ENCODE data around the gene METTL23.
"Not testable (repeated sequence)": the region's sequence is repeated elsewhere in the genome, so short reads cannot be mapped to it uniquely, and the experiment has no call there.

The METTL23 gene

DNA sequence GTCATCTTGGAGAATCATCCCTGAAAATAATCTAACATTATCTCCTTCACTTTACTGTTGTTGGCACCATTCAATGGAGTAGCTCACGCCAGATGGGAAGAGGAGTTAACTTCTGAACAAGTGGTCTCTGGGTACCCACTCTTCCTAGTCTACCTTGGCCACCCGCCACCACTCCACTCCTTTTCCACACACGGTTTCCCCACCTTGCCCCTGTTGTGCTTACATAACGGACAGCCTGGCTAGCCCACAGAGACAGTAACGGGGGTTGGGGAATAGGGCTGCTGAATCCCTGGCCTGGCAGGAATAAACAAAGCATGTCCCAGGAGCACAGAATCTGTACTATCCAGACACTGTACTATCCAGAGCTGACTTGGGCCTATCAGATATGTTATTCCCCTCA lies 12.3 kb upstream of the METTL23 start:
- DNase-seq, result no peak

DNA sequence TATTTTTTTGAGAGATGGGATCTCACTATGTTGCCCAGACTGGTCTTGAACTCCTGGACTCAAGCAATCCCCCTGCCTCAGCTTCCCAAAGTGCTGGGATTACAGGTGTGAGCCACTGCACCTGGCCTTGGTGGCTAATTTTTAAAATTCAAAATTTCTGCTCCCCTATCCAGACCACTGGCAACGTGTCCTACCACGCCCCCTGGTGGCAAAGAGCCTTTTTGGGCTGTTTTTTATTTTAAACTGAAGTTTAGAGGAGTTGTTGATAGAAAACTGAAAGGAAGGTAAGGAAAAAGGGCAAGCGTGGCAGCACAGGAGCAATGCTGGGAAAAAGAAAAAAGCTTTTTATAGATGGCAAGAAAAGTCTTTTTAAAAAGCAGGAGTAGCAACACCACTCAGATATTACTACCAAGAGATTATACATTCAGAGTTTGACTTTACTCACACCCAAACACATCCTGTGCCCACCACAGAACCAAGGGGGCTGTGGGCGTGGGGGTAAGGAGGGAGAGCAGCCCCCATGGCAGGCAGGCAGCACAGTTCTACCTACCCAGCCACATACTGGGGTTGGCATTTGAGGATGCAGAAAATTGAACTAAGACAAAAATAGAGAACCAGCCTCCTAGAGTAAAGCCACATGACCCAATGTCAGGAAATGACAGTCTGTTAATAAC lies 11.7 kb upstream of the METTL23 start:
- no peak for DNase-seq

DNA sequence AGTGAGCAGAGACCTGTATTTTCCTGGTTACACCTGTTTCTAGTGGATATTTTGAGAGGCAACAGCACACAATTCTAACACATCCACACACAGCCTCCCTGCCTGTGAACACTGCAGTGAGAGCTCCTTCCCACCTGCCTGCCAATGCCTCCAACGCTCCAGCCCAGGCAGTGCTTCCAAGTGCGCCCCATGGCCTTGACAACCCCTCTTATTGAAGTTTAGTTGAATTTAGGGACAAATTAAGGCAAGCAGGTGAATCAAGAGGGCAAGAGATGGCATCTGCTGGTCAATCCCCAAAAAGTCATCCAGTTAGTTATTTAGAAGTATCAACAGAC lies 11.2 kb upstream of the METTL23 start:
- DNase-seq, result no peak

DNA sequence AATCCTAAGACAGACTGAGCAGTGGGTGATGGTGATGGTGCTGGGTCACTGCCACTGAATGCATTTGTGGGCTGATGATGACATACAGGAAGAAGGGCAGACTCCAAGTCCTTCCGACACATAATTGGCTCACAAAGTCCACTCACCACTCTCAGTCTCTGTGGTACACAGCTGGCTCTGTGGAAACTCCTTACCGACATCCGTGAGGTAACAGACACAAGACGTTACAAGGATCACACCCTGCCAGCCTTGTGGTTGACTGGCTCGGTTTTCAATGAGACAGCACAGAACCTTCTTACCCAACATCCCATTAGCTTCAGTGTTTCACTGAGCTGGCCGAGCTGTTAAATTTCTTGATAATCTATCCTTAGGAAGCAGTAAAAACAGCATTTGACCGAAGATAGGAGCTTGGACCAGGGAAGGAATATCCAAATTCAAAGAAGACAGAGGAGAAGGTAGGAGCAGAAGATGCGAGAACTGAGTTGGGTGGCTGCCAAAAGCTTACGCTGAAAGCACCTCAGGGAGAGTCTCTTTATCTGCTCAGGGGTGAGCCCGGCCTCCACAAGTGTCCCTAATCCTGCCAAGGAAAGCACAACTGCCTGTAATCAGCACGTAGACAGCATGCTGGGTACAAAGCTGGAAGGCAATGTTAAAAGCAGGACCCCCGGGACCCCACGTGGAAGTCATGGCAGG lies 10.3 kb upstream of the METTL23 start:
- DNase-seq, result no peak

DNA sequence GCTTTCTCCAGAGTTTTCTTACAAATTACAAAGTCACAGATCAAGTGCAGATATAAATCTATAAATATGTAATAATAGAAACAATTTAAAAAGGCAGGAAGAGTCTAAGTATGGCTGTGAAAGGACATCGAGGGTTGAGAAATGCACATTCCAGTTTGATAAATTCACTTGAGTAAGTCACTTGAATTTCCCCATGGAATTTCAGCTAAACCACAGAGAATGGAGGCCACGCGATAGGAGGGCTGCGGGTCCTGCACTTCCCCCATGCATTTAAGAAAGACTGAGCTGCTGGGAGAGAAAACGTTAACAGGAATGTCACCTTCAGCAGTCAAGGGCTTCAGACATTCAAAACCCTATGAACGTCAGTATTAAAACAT lies 9.8 kb upstream of the METTL23 start:
- no peak for DNase-seq

DNA sequence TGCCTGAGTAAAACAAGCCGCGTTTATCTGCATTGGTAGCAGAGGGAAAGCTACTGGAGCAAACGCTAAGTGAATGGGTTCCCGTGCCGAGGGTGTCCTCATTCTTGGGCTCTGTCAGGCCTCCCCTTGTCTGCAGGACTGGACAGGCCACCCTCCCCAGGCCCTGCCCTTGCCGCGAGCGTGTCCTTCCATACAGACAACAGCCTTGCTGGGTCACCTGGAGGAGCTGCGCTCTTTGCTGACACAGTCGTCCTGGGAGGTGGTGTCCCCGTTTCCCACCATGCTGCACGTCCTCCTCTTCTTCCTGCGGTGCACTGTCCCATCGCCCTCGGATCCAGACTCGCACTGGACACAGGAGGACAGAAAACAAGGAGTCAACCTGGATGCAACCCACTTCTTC lies 8.1 kb upstream of the METTL23 start:
- no peak for DNase-seq

DNA sequence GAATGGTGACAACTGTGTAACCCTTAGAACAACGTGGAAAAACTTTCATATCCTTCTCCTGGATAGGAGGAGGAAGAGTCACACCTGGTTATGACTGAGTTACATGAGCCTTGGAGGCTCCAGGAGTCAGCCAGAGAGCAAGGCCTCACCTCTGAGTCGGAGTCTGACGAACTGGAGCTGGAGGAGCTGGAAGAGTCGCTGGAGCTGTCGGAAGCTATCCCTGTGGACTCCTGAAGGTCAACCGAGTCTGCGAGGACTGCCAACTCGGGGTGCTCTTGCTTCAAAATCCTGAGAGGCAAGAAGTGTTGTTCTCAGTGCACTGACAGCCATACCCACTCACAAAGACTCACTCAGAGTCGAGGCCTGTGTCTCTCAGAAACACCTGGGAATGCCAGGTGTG lies 6.4 kb upstream of the METTL23 start:
- no peak for DNase-seq

DNA sequence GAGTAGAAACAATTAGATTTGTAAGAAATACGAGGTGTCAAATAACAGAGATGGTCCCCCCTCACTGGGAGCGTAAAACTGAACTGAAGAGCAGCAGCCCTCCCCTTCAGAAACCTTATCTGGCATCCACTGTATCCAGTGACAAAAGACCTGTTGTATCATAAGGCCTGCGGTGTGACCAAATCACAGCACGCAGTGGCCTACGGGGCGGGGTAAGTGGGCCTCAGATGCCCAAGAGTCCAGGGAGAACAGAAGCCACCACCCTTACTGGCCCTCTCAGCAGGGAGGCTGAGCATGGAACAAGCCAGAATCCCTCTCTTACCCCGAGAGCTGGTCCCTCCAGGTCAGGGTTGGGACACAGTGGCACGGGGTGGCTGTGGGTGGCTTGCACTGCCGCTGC lies 5.7 kb upstream of the METTL23 start:
- no peak for DNase-seq

DNA sequence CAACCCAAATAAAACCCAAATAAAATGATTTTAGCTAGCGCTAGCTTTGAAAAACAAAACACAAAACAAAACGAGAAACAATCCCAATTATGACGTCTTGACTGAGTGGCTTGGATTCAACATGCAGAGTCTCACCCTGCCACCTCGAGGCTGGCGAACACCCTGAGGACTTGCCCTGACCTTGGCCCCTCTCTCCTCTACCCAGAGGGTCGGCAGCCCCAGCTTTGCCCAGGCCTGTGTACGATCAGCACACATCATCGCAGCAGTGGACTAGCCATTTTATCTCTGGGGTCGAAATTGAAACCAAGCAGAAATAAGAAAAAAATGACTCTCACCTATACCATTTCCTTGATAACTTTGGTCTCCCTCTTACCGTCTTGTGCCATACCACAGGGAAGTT lies 5.2 kb upstream of the METTL23 start:
- DNase-seq, result no peak

DNA sequence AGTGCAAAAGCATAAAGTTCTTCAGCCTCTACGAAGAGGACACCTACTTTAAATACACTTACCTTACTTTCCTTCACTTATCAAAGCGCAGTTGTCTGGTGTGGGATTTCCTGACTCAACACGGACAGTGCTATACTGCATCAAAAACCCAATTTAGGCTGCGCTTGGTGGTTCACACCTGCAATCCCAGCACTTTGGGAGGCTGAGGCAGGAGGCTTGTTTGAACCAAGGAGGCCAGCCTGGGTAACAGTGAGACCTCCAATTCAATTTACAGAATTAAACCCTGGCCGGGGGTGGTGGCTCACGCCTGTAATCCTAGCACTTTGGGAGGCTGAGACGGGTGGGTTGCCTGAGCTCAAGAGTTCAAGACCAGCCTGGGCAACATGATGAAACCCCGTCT lies 4.4 kb upstream of the METTL23 start:
- no peak for DNase-seq

DNA sequence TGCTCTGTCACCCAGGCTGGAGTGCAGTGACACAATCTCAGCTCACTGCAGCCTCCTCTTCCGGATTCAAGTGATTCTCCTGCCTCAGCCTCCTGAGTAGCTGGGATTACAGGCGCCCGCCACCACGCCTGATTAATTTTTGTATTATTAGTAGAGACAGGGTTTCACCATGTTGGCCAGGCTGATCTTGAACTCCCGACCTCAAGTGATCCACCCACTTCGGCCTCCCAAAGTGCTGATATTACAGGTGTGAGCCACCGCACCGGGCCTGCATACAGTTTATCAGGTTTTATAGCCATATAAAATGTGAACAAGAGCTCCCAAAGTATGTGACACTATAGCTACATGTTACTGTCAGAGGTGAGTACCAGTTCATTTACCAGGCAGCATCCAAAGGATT lies 3.7 kb upstream of the METTL23 start:
- not testable (repeated sequence) for DNase-seq

DNA sequence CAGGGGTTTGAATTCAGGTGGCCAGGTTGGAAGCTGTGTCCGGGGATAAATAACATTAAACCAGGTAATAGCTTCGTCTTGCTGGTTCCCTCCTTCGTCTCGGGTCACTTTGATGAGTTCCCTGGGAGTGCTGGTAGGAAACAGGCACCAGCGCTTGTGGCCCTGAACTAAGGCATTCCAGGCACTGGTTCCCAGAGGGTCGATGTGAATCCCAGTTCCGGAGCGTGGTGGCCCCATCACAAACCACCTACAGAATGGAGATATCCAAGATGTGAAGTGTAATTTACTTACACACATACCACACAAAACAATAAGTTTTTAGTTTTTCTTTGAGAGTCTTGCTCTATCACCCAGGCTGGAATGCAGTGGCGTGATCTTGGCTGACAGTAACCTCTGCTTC lies 2.8 kb upstream of the METTL23 start:
- no peak for DNase-seq

DNA sequence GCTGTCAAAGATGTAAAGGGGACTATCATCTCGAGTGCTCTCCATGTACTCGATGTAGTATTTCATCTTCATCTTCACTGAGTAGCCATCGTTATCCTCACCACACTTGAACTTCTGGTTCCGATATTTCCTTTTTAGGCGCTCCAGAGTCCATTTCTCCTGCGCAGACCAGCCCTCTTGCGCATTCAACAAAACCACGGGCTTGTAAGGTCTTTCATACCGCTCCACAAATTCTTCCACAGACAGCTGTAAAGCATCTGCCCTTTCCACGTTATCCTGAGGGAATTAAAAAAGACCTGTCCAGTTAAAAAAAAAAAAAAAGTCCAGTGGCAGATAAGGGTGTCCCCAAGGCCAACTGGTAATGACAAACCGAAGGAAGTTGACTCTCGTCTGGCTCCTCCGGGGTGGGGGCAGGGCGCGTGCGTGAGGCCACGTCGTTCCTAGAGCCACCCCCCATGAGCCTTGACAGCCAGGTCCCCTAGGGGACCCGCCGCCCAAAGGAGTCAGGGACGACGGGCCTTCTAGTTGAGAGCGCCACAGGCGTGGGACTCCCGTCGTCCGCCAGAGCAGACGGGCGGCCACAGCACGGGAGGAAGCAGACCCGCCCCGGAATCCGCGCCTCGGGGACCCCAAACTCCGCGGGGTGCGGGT lies 934 bp upstream of the METTL23 start:
- no peak for DNase-seq

DNA sequence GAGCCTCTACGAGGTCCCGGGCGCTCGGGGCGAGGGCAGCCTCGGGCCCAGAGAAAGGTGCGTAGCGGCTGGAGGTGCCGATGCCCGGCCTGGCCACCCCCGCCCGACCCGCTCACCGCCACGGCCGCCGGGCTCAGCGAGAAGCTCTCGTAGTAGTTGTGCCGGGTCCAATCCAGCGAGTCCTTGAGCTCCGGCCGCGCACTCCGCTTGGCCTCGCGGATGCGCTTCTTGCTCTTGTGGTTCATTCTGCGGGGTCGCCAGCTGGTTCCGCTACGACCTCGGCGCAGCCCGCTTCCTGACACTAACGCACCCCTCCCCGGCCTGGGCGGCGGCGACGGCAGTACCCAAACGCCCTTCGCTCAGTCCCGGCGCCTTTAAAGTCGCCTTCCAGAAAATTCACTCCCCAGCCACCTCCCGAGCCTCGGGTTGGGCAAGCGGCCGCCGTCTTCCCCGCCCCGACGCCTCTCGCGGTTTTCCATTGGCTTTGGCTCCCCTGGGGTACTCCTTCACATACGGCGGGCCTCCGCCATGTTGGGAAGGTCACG lies 336 bp upstream of the METTL23 start, which contains the start of gene JMJD6:
TSS of gene JMJD6 (minus strand) at position 376 of the 545 bp plus-strand sequence. CDS start at position 245, 131 bp downstream.
- peak; percentile 97 for DNase-seq

DNA sequence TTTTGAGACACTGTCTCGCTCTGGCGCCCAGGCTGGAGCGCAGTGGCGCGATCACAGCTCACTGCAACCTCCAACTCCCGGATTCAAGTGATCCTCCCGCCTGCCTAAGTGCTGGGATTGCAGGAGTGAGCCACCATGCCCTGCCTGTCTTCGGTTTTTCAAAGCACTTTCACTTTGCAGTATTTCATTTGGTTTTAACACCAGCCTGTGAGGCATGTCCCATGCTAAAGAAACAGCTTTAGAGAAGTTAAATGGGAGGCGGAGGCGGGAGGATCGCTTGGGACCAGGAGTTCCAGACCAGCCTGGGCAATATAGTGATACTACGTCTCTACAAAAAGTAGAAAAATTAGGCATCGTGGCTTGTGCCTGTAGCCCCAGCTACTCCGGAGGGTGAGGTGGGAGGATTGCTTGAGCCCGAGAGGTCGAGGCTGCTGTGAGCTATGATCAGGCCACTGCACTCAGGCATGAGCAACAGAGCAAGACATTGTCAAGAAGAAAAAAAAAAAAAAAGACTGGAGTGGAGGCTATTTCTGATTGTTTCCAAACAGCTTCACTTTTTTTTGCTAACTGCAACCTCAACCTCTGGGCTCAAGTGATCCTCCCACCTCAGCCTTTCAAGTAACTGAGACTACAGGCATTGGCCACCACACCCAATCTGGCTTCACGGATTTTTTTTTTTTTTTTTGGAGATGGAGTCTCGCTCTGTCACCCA lies 1.3 kb downstream of the METTL23 start:
- no peak for DNase-seq

DNA sequence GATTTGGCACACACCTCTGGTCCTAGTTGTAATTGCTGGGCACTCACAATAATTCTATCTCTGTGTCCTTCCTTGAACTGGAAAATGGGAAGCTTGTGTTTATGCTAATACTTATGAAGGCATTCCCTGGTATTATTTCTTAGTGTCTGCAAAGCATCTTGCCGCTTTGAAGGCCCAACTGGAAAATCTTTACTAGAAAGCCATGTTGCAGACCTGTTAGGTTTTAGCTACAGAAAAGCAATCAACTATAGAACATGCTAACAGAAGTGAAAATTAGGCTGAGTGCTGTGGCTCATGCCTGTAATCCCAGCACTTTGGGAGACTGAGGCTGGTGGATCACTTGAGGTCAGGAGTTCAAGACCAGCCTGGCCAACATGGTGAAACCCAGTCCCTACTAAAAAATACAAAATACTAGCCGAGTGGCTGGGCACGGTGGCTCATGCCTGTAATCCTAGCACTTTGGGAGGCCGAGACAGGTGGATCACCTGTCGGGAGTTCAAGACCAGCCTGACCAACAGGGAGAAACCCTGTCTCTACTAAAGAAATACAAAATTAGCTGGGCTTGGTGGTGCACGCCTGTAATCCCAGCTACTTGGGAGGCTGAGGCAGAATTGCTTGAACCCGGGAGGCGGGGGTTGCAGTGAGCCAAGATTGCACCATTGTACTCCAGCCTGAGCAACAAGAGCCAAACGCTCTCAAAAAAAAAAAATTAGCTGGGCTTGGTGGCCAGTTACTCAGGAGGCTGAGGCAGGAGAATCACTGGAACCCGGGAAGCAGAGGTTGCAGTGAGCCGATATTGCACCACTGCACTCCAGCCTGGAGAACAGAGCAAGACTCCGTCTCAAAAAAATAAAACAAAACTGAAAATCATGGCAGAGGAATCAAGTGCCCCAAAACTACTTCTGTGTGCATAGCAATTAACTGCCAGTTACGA lies 5.4 kb downstream of the METTL23 start:
- not testable (repeated sequence) for DNase-seq

DNA sequence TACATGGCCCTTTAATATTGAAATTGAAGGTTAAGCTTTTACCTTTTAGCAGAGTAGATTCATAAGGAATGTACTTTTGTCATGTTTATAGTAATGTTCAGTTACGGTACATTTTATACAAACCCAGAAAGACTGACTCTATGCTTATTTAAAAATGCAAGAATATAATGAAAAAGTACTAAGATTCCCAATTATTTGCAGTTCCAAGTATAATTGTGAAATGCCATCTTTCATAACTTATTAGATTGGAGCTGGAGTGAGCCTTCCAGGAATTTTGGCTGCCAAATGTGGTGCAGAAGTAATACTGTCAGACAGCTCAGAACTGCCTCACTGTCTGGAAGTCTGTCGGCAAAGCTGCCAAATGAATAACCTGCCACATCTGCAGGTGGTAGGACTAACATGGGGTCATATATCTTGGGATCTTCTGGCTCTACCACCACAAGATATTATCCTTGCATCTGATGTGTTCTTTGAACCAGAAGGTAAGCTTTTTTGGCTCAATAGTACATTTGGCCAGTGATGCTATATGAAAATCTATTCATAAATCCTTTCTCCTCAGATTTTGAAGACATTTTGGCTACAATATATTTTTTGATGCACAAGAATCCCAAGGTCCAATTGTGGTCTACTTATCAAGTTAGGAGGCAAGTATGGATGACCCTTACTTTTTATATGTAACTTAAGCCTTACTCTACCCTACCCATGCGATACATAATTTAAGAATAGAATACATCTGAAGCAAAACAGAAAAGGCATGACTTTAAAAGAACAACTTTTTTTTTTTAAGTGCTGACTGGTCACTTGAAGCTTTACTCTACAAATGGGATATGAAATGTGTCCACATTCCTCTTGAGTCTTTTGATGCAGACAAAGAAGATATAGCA lies 6.3 kb downstream of the METTL23 start:
- DNase-seq, result no peak

DNA sequence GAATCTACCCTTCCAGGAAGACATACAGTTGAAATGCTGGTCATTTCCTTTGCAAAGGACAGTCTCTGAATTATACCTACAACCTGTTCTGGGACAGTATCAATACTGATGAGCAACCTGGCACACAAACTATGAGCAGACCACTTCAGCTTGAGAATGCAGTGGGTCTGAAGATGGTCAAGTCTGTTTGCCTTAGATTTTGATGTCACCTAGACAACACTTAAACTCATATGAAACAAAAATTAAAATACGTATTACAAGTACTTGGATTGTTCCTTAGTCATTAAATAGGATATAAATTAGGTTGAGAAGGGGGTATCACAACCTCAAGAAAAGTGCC lies 6.9 kb downstream of the METTL23 start:
- no peak for DNase-seq

DNA sequence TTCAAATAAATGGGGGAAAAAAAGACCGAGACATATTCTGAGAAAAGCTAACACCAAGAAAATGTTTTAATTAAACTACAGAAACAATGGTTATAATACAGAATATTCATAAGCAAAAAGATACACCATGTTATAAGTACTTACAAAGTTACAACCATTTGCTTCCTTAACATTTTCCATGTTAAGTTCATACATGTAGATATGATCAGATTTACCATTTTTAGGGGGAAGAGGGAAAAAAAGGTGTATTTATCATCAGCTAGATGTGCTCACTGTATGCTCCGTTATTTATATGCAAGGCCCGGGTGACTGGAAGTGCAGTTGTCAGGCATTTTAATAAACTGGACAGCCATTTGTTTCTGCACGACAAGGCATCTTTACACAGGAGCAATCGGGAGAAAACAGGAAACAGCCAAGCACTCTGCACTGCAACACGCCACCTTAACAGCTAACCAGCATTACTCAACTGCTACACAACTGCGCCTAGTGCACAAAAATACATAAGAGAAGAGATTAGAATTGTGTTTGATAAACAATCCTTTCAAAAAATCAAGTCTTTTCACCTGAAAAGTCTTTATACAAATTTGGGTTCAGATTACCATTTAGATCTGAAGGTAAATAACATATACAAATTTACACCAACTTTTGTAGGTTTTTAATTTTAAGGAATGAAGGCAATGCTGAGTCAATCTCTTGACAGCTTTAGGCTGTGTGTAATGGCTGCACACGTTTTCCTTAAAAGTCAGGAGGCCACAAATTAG lies 7.6 kb downstream of the METTL23 start:
- DNase-seq, result no peak

DNA sequence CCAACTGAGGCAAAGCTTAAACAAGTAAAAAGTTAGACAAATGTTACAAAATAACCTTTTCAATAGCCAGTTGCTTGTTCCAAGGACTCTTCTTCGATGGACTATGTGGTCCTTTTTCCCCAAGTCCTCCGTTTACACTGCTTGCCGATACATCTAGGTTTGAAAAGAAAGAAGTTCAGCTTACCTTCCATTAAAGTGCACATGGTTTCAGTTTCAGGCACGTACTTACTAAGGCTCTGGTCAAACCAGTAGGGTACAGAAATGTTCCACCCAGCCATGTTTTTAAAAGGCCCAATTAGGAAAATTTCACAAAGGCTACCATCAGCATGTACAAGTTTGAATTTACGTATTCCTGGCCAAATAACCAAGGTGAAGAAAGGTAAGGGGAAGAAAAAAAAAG lies 8.4 kb downstream of the METTL23 start:
- no peak for DNase-seq

All from DMS153 (cell line).